GM12878 (cell line): ENCODE results near the gene PFKL. TPM values are rescaled to one million over a fixed set of nuclear protein-coding genes. Genes with fewer than 3 reads are reported as not detected.

Experiments
- ATAC-seq: fragments of 200-7000 bp; cut with Tn5 transposase; 3 replicates; pipeline ENCODE4 v1.9.1; 2020; ENCODE audit warnings: mild to moderate bottlenecking, moderate library complexity
- BruUV-seq: library from RNA; stranded (reverse); fragments of 400-500 nt; replicated peaks from 2 replicates; lab custom pipeline; 2021; lab: Mats Ljungman, UMichigan
- CTCF ChIA-PET: fragments of 300-600 bp; sonication (Branson Sonifier 250); formaldehyde crosslinking; extraction: SDS; loops from one replicate; lab custom pipeline; 2021; ENCODE audit warnings: inconsistent platforms; lab: Yijun Ruan, JAX
- POLR2A ChIA-PET: fragments of 350-600 bp; formaldehyde crosslinking; extraction: SDS; loops from one replicate; lab custom pipeline; 2021; ENCODE audit warnings: inconsistent platforms; lab: Charles Lee
- RAD21 ChIA-PET: fragments of 300-600 bp; sonication (Branson Sonifier 250); formaldehyde crosslinking; loops from one replicate; lab custom pipeline; 2023; ENCODE audit warnings: antibody characterized with exemption; ENCODE audit not compliant: unreplicated experiment; lab: Charles Lee
- SMC1A ChIA-PET: fragments of 300-600 bp; sonication (Branson Sonifier 250); formaldehyde crosslinking; loops from one replicate; lab custom pipeline; 2023; ENCODE audit not compliant: unreplicated experiment, uncharacterized antibody; lab: Charles Lee
- DNase-seq: peaks from one replicate; pipeline ENCODE4 v3.0.0-alpha.2; 2011; ENCODE audit warnings: low read depth, low spot score
- FAIRE-seq: peaks from 3 replicates; lab custom pipeline; 2011; peaks lifted over from hg19 to GRCh38; lab: Jason Lieb, UNC
- H2AFZ ChIP-seq: 2 replicates; pipeline ENCODE4 v1.6.0; 2011; ENCODE audit warnings: low read depth, low read length, control low read depth; ENCODE audit not compliant: control insufficient read depth
- H3K27ac ChIP-seq: 2 replicates; pipeline ENCODE4 v1.5.1; 2011; ENCODE audit warnings: control low read depth; ENCODE audit not compliant: control insufficient read depth, insufficient read depth
- H3K27me3 ChIP-seq, 2 experiments: replicated peaks in 1 of 2; 2 replicates each; pipeline versions ENCODE4 v1.6.0 to v1.6.1; 2011; ENCODE audit warnings: low read length in 1 of 2; ENCODE audit not compliant: control insufficient read depth in 2 of 2, insufficient read depth in 2 of 2
- H3K36me3 ChIP-seq, 2 experiments: 2 replicates each; pipeline ENCODE4 v1.5.1; 2011; ENCODE audit warnings: low read length in 1 of 2; ENCODE audit not compliant: control insufficient read depth in 2 of 2, insufficient read depth in 2 of 2
- H3K4me1 ChIP-seq: 2 replicates; pipeline ENCODE4 v1.6.1; 2011; ENCODE audit warnings: mild to moderate bottlenecking, low read length, moderate library complexity, mixed read lengths; ENCODE audit not compliant: control insufficient read depth, insufficient read depth
- H3K4me2 ChIP-seq: 2 replicates; pipeline ENCODE4 v1.6.0; 2011; ENCODE audit warnings: control low read depth; ENCODE audit not compliant: control insufficient read depth, insufficient read depth
- H3K4me3 ChIP-seq: fragments of 200-600 bp; sonication (generic); 2 replicates; pipeline ENCODE4 v1.5.1; 2016
- H3K79me2 ChIP-seq: 2 replicates; pipeline ENCODE4 v1.6.0; 2011; ENCODE audit warnings: low read length; ENCODE audit not compliant: control insufficient read depth, insufficient read depth
- H3K9ac ChIP-seq: 2 replicates; pipeline ENCODE4 v1.8.0; 2011; ENCODE audit warnings: low read length, control low read depth, mixed read lengths; ENCODE audit not compliant: control insufficient read depth, insufficient read depth
- H3K9me3 ChIP-seq: replicated peaks from 3 replicates; pipeline ENCODE4 v1.5.1; 2011; ENCODE audit warnings: mild to moderate bottlenecking, low read length; ENCODE audit not compliant: control insufficient read depth, insufficient read depth
- H4K20me1 ChIP-seq: 2 replicates; pipeline ENCODE4 v1.6.0; 2011; ENCODE audit not compliant: control insufficient read depth, insufficient read depth
- CBX5 ChIP-seq: sonication (generic); IDR thresholded peaks from 2 replicates; pipeline ENCODE4 v1.6.1; 2016; ENCODE audit warnings: low read depth, moderate library complexity, mild to moderate bottlenecking, inconsistent platforms
- CEBPB ChIP-seq, 2 experiments: fragments of 150-350 bp in 1 of 2; IDR thresholded peaks; 2 replicates each; pipeline ENCODE4 v1.6.1; 2012 to 2014; ENCODE audit warnings: low read depth in 2 of 2, low read length in 2 of 2, borderline replicate concordance in 1 of 2, inconsistent platforms in 1 of 2
- CHD4 ChIP-seq: fragments of 200-600 bp; sonication (generic); IDR thresholded peaks from 2 replicates; pipeline ENCODE4 v1.6.1; 2016; ENCODE audit warnings: mild to moderate bottlenecking
- EZH2 ChIP-seq: IDR thresholded peaks from 2 replicates; pipeline ENCODE4 v1.6.1; 2012; ENCODE audit warnings: low read depth, mild to moderate bottlenecking, control low read depth, inconsistent platforms, low read length, borderline replicate concordance; ENCODE audit not compliant: control insufficient read depth
- HDAC2 ChIP-seq: fragments of 200-600 bp; sonication (generic); IDR thresholded peaks from 2 replicates; pipeline ENCODE4 v1.6.1; 2017
- KAT2A ChIP-seq: conservative IDR thresholded peaks from 2 replicates; pipeline ENCODE4 v1.6.1; 2011; ENCODE audit warnings: low read depth, low read length; ENCODE audit not compliant: control insufficient read depth
- NRF1 ChIP-seq: conservative IDR thresholded peaks from 2 replicates; pipeline ENCODE4 v1.6.1; 2011; ENCODE audit warnings: mild to moderate bottlenecking, low read depth, low read length, improper control_type of control experiment
- RAD21 ChIP-seq: IDR thresholded peaks from 2 replicates; pipeline ENCODE4 v1.6.1; 2011; ENCODE audit warnings: mild to moderate bottlenecking, low read depth, low read length, moderate library complexity; ENCODE audit not compliant: insufficient read depth
- RB1 ChIP-seq: fragments of 450-650 bp; formaldehyde crosslinking; IDR thresholded peaks from 2 replicates; pipeline ENCODE4 v1.6.1; 2017; ENCODE audit warnings: mild to moderate bottlenecking, borderline replicate concordance
- RCOR1 ChIP-seq: conservative IDR thresholded peaks from 2 replicates; pipeline ENCODE4 v1.6.1; 2012; ENCODE audit warnings: low read depth, low read length, improper control_type of control experiment
- REST ChIP-seq: IDR thresholded peaks from 2 replicates; pipeline ENCODE4 v1.6.1; 2012; ENCODE audit warnings: mild to moderate bottlenecking, low read depth, low read length
- SIN3A ChIP-seq: IDR thresholded peaks from 2 replicates; pipeline ENCODE4 v1.6.1; 2012; ENCODE audit warnings: low read depth, low read length, improper control_type of control experiment
- SUPT20H ChIP-seq: IDR thresholded peaks from 2 replicates; pipeline ENCODE4 v1.6.1; 2011; ENCODE audit warnings: low read depth, mild to moderate bottlenecking, low read length, moderate library complexity, borderline replicate concordance; ENCODE audit not compliant: control insufficient read depth
- USF1 ChIP-seq: IDR thresholded peaks from 2 replicates; pipeline ENCODE4 v1.6.1; 2011; ENCODE audit warnings: borderline replicate concordance, low read depth, mild to moderate bottlenecking, moderate library complexity, mixed read lengths, low read length; ENCODE audit not compliant: insufficient read depth; ENCODE audit errors: extremely low read length
- YY1 ChIP-seq: IDR thresholded peaks from 2 replicates; pipeline ENCODE4 v1.6.1; 2011; ENCODE audit warnings: low read depth, mild to moderate bottlenecking, low read length
- WGBS: methylation state at CpG from one replicate; pipeline ENCODE4 v1.1.6; 2016; ENCODE audit warnings: low lambda C conversion rate; ENCODE audit not compliant: insufficient replicate concordance, insufficient coverage; ENCODE audit errors: missing lambda C conversion rate; 5-methylcytosine and 5-hydroxymethylcytosine counted together
- in situ Hi-C: fragments of 300-500 bp; cut with MboI; formaldehyde crosslinking; loops from 9 replicates; pipeline ENCODE4 v1.14.3; 2018; ENCODE audit warnings: mixed read lengths
- intact Hi-C: fragments of 100-400 bp; cut with micrococcal nuclease; formaldehyde crosslinking; loops from one replicate; pipeline ENCODE4 v1.14.2; 2022; ENCODE audit not compliant: unreplicated experiment
- polyA plus RNA-seq, 11 experiments: library from polyadenylated mRNA; depleted of rRNA in 4 of 11; unstranded in 6 of 11; stranded (reverse) in 5 of 11; fragments of >200 nt; fragmentation: Nextera tagmentation in 4 of 11; fragmentation: Illumina TruSeq in 1 of 11; extraction: Ambion mirVana in 4 of 11; extraction: Trizol in 1 of 11; gene quantifications; 1 replicate in 1 of 11; 2 replicates in 10 of 11; pipeline versions ENCODE4 v1.2.1 to v1.2.3, GENCODE V29; 2011 to 2016; ENCODE audit warnings: inconsistent platforms in 2 of 11, missing spikeins in 2 of 11, low read depth in 1 of 11
- total RNA-seq, 4 experiments: library from RNA; depleted of rRNA in 3 of 4; stranded (reverse); fragments of >200 nt in 3 of 4; fragmentation: Illumina TruSeq in 1 of 4; extraction: Trizol in 1 of 4; gene quantifications; 2 replicates each; pipeline versions ENCODE4 v1.2.1 to v1.2.3, GENCODE V29; 2013 to 2021

Gene PFKL
- total and polyA plus RNA-seq, 10 of the 15 experiments (the other 5 are each of a cell fraction or from before 2014, with no cell fraction given), result 1.2 to 192 (median 112) TPM

- ChIA-PET CTCF (interaction anchor here (2.7 kb wide), 1 partner anchor 9 kb away, joined by 9 read pairs; no protein-coding TSS in a partner anchor), POLR2A (no interaction called here), RAD21 (no interaction called here), SMC1A (no interaction called here)
- ATAC-seq, result no peak
- Histone ChIP-seq H3K36me3 (no peaks in the 10 kb centered on the region), H3K4me3 (no peak overlapping the region), H3K4me2 (no peak overlapping the region), H3K79me2 (no peaks in the 10 kb centered on the region), H2AFZ (no peak overlapping the region), H3K9ac (no peak overlapping the region), H3K9me3 (no peaks in the 10 kb centered on the region), H4K20me1 (no peaks in the 10 kb centered on the region), H3K4me1 (no peaks in the 10 kb centered on the region; the same call in 1 of the 2 replicates), H3K27me3 (no peaks in the 10 kb centered on the region; a peak in 1 of 4 replicates), H3K27ac (no peak overlapping the region)
- WGBS, result 76% methylated on average over 22 of the region's 22 CpGs
- intact Hi-C loops (no loop called here), in situ Hi-C loops (no loop called here)
- no peak for FAIRE-seq
- BruUV-seq, result no TSS peak
- DNase-seq, result no peak
- no peak for TF ChIP-seq KAT2A
- no peak for TF ChIP-seq RAD21
- no peak for TF ChIP-seq SUPT20H
- no peak for TF ChIP-seq EZH2
- no peak for TF ChIP-seq NRF1
- TF ChIP-seq RB1, result no peak
- TF ChIP-seq REST, result no peak
- no peak for TF ChIP-seq CBX5
- no peak for TF ChIP-seq CHD4
- TF ChIP-seq SIN3A, result no peak
- TF ChIP-seq USF1, result no peak
- TF ChIP-seq HDAC2, result no peak
- no peak for TF ChIP-seq CEBPB (IDR thresholded peaks at IDR 0.05; ENCODE audit: borderline replicate concordance in 1 of 2, low read depth in 2 of 2, low read length in 2 of 2)
- TF ChIP-seq YY1, result no peak
- TF ChIP-seq RCOR1, result no peak
Measured at GRCh38 chr21:44259082-44259705, 40.7 kb upstream of the PFKL start.
